Activated T-helper 1 cell treated with anti-CD3 and anti-CD28 coated beads, Interleukin-12 subunit alpha, Interleukin-12 subunit beta, Interleukin-2, Interleukin-4 antibody, amounts not matched to agents 30 ng/mL and 10 ng/mL and 1 ng/mL, durations not matched to agents 14 hours and 24 hours and 36 hours (primary cell): ENCODE results near the gene OSCAR. TPM values are rescaled to one million over a fixed set of nuclear protein-coding genes. Genes with fewer than 3 reads are reported as not detected.

Experiments
- DNase-seq: peaks from one replicate; pipeline ENCODE4 v3.0.0; 2021; ENCODE audit warnings: low spot score
- H3K27ac Mint-ChIP-seq: one replicate; pipeline ENCODE4 v1.8.0; 2021; ENCODE audit warnings: mild to moderate bottlenecking, mixed read lengths
- H3K27me3 Mint-ChIP-seq: one replicate; pipeline ENCODE4 v1.8.0; 2022; ENCODE audit warnings: mild to moderate bottlenecking, moderate library complexity, mixed read lengths; ENCODE audit not compliant: insufficient read depth
- H3K36me3 Mint-ChIP-seq: one replicate; pipeline ENCODE4 v1.8.0; 2021; ENCODE audit warnings: low read depth, mixed read lengths
- H3K4me1 Mint-ChIP-seq: one replicate; pipeline ENCODE4 v1.8.0; 2021; ENCODE audit warnings: low read depth, mixed read lengths
- H3K4me3 Mint-ChIP-seq: one replicate; pipeline ENCODE4 v1.8.0; 2021; ENCODE audit warnings: mild to moderate bottlenecking, moderate library complexity, mixed read lengths
- H3K9me3 Mint-ChIP-seq: one replicate; pipeline ENCODE4 v1.8.0; 2021; ENCODE audit warnings: mixed read lengths
- intact Hi-C: fragments of 100-400 bp; cut with micrococcal nuclease; formaldehyde crosslinking; loops from one replicate; pipeline ENCODE4 v1.15.1; 2024
- total RNA-seq: library from RNA; stranded (reverse); gene quantifications from 2 replicates; pipeline ENCODE4 v1.2.3, GENCODE V29; 2022

Gene OSCAR
- total RNA-seq, 1 donor from 2014 or later = not detected

DNA sequence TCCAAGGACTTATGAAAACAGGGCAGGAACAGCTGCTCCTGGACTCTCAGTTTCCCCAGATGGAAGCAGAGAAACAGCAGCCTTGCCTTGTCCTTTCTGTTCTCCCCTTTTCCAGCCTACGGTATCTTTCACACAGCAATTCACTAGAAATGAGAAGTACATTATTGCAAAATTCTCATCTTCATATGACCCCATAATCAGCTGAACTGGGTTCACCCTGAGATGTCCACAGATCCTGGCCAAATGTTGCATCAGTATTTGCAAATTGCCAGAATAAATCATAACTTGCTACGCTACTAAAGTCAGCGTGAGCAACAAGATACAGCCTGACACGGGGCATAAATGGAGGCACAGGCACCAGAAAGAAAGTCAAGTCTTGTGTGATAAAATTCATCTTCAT is 53.0 kb downstream of the OSCAR start:
- no peak for DNase-seq
- H3K4me1 Mint-ChIP-seq = no peaks in the 10 kb centered on the region
- intact Hi-C loops = no loop called here
- no peaks in the 10 kb centered on the region for H3K9me3 Mint-ChIP-seq
- H3K4me3 Mint-ChIP-seq = no peak overlapping the region
- H3K27me3 Mint-ChIP-seq = peaks cover 3% of the 10 kb centered on the region
- H3K27ac Mint-ChIP-seq = no peak overlapping the region
- H3K36me3 Mint-ChIP-seq = no peaks in the 10 kb centered on the region

DNA sequence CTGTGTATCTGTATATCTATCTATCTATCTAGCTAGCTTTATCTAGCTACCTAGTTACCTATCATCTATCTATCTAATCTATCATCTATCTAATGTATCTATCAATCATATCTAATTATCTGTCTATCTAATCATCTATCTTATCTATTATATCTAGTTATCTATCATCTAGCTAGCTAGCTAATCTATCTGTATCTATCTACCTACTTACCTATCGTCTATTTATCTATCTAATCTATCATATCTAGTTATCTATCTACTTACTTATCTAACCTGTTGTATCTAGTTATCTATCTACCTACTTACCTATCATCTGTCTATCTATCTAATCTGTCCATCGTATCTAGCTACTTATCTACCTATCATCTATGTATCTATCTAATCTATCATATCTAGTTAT is 54.8 kb downstream of the OSCAR start:
- Mint-ChIP-seq H3K36me3 (no peaks in the 10 kb centered on the region), H3K27me3 (peaks cover 3% of the 10 kb centered on the region), H3K4me3 (no peak overlapping the region), H3K4me1 (no peaks in the 10 kb centered on the region), H3K27ac (no peak overlapping the region), H3K9me3 (no peaks in the 10 kb centered on the region)
- no peak for DNase-seq
- intact Hi-C loops = no loop called here

Other genes starting within 250 kb of the OSCAR start
- 58.8 and 63.1 TPM in 2 replicates for gene MYADM, start 232.9 kb downstream of the OSCAR start, total RNA-seq
- gene PRKCG, start 218.6 kb downstream of the OSCAR start, total RNA-seq = not detected in 2 replicates
- gene CACNG7, start 191.5 kb downstream of the OSCAR start, total RNA-seq = not detected in 2 replicates
- not detected in 2 replicates for gene CACNG8, start 137.9 kb downstream of the OSCAR start, total RNA-seq
- gene CACNG6, start 109.2 kb downstream of the OSCAR start, total RNA-seq = not detected in 2 replicates
- gene VSTM1, start 36.9 kb downstream of the OSCAR start, total RNA-seq = not detected in 2 replicates
- gene TARM1, start 19.4 kb downstream of the OSCAR start, total RNA-seq = not detected in 2 replicates
- gene NDUFA3, start 2.1 kb upstream of the OSCAR start, total RNA-seq = 110 and 125 TPM in 2 replicates
- 31.1 and 33.4 TPM in 2 replicates for gene TFPT, start 14.9 kb upstream of the OSCAR start, total RNA-seq
- gene PRPF31, start 15.0 kb upstream of the OSCAR start, total RNA-seq = 110 and 118 TPM in 2 replicates
- gene CNOT3, start 37.0 kb upstream of the OSCAR start, total RNA-seq = 70.0 and 73.2 TPM in 2 replicates
- 5.8 and 6.6 TPM in 2 replicates for gene LENG1, start 58.9 kb upstream of the OSCAR start, total RNA-seq
- 0.73 and 0.83 TPM in 2 replicates for gene TMC4, start 72.4 kb upstream of the OSCAR start, total RNA-seq
- gene MBOAT7, start 88.8 kb upstream of the OSCAR start, total RNA-seq = 255 and 263 TPM in 2 replicates
- 20.1 and 20.9 TPM in 2 replicates for gene TSEN34, start 90.5 kb upstream of the OSCAR start, total RNA-seq
- gene RPS9, start 100.1 kb upstream of the OSCAR start, total RNA-seq = 1,475 and 1,511 TPM in 2 replicates
- 0.67 and 0.78 TPM in 2 replicates for gene LILRB3, start 122.2 kb upstream of the OSCAR start, total RNA-seq
- 0.27 and 0.36 TPM in 2 replicates for gene LILRA6, start 142.0 kb upstream of the OSCAR start, total RNA-seq
- not detected in 2 replicates for gene LILRB5, start 156.5 kb upstream of the OSCAR start, total RNA-seq
- gene LILRB2, start 180.3 kb upstream of the OSCAR start, total RNA-seq = not detected in 2 replicates
- gene LILRA5, start 212.4 kb upstream of the OSCAR start, total RNA-seq = not detected in 2 replicates
- not detected in 2 replicates for gene LILRA4, start 238.4 kb upstream of the OSCAR start, total RNA-seq